Neural cell (in vitro differentiated cells): ENCODE data around the gene FARP2.

Experiments used
- EP300 ChIP-seq: fragments of 450-650 bp; conservative IDR thresholded peaks from 2 replicates; pipeline ENCODE4 v1.6.1; 2014; ENCODE audit warnings: antibody characterized with exemption, mild to moderate bottlenecking, moderate library complexity; ENCODE audit not compliant: poor library complexity, severe bottlenecking
- EZH2 ChIP-seq: fragments of 200-600, 300-800 bp; shearing (Covaris generic), sonication (generic); IDR thresholded peaks from 2 replicates; pipeline ENCODE4 v1.6.1; 2014; ENCODE audit warnings: antibody characterized with exemption, low read length, borderline replicate concordance, mild to moderate bottlenecking; ENCODE audit not compliant: insufficient read depth, poor library complexity, severe bottlenecking
- MXI1 ChIP-seq: fragments of 450-650 bp; conservative IDR thresholded peaks from 2 replicates; pipeline ENCODE4 v1.6.1; 2014; ENCODE audit warnings: antibody characterized with exemption, mild to moderate bottlenecking; ENCODE audit not compliant: poor library complexity, severe bottlenecking
- POLR2AphosphoS5 ChIP-seq: IDR thresholded peaks from 2 replicates; pipeline ENCODE4 v1.6.1; 2012
- RAD21 ChIP-seq: fragments of 450-650 bp; conservative IDR thresholded peaks from 2 replicates; pipeline ENCODE4 v1.6.1; 2014; ENCODE audit warnings: antibody characterized with exemption, mild to moderate bottlenecking, moderate library complexity
- REST ChIP-seq: IDR thresholded peaks from 2 replicates; pipeline ENCODE4 v1.6.1; 2012; ENCODE audit warnings: borderline replicate concordance
- SMC3 ChIP-seq: fragments of 450-650 bp; conservative IDR thresholded peaks from 2 replicates; pipeline ENCODE4 v1.6.1; 2014; ENCODE audit warnings: antibody characterized with exemption, mild to moderate bottlenecking, moderate library complexity; ENCODE audit not compliant: poor library complexity
- TAF1 ChIP-seq: IDR thresholded peaks from 2 replicates; pipeline ENCODE4 v1.6.1; 2012; ENCODE audit warnings: low read depth
- TF ChIP-seq, protein P1 (sequence below): fragments of 450-650 bp; IDR thresholded peaks from 2 replicates; pipeline ENCODE4 v1.5.1; 2014; ENCODE audit warnings: antibody characterized with exemption, mild to moderate bottlenecking, moderate library complexity; ENCODE audit not compliant: poor library complexity, severe bottlenecking

GRCh38 chr2:241415196-241415595 is 59.1 kb downstream of the FARP2 start:
- TF ChIP-seq EZH2 (no peak), POLR2AphosphoS5 (no peak), REST (no peak), TAF1 (no peak), EP300 (no peak), RAD21 (no peak), MXI1 (no peak), SMC3 (no peak)
- TF ChIP-seq, protein P1, sequence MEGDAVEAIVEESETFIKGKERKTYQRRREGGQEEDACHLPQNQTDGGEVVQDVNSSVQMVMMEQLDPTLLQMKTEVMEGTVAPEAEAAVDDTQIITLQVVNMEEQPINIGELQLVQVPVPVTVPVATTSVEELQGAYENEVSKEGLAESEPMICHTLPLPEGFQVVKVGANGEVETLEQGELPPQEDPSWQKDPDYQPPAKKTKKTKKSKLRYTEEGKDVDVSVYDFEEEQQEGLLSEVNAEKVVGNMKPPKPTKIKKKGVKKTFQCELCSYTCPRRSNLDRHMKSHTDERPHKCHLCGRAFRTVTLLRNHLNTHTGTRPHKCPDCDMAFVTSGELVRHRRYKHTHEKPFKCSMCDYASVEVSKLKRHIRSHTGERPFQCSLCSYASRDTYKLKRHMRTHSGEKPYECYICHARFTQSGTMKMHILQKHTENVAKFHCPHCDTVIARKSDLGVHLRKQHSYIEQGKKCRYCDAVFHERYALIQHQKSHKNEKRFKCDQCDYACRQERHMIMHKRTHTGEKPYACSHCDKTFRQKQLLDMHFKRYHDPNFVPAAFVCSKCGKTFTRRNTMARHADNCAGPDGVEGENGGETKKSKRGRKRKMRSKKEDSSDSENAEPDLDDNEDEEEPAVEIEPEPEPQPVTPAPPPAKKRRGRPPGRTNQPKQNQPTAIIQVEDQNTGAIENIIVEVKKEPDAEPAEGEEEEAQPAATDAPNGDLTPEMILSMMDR: no peak
